CD14-positive monocyte (primary cell): Measurements from ENCODE around the gene VTN. TPM values are rescaled to one million over a fixed set of nuclear protein-coding genes. Genes with fewer than 3 reads are reported as not detected.
"Not testable (repeated sequence)": the region's sequence is repeated elsewhere in the genome, so short reads cannot be mapped to it uniquely, and the experiment has no call there.

Experiments used
- DNase-seq, 3 donors: peaks; one replicate each; pipeline ENCODE4 v3.0.0-alpha.2; 2011 to 2022
- H2AFZ ChIP-seq: 2 replicates; pipeline ENCODE4 v1.6.0; 2012; ENCODE audit warnings: mild to moderate bottlenecking, low read depth, low read length, inconsistent platforms; ENCODE audit not compliant: insufficient read depth, poor library complexity, severe bottlenecking
- H3K27ac ChIP-seq, 2 donors: 1 replicate in 1 of 2; 2 replicates in 1 of 2; pipeline ENCODE4 v1.5.1; 2012 to 2013; ENCODE audit warnings: low read length in 2 of 2, control low read depth in 1 of 2, inconsistent platforms in 1 of 2, low read depth in 1 of 2, mild to moderate bottlenecking in 1 of 2
- H3K27me3 ChIP-seq, 2 donors: one replicate each; pipeline versions ENCODE4 v1.6.0 to v1.6.1; 2011 to 2013; ENCODE audit warnings: low read length in 2 of 2; ENCODE audit not compliant: control insufficient read depth in 2 of 2, insufficient read depth in 2 of 2
- H3K36me3 ChIP-seq, 2 donors: replicated peaks in 1 of 2; 1 replicate in 1 of 2; 2 replicates in 1 of 2; pipeline versions ENCODE4 v1.5.1 to v1.6.1; 2012 to 2013; ENCODE audit warnings: low read length in 2 of 2, control low read depth in 1 of 2, inconsistent platforms in 1 of 2, mild to moderate bottlenecking in 1 of 2; ENCODE audit not compliant: insufficient read depth in 2 of 2, control insufficient read depth in 1 of 2
- H3K4me1 ChIP-seq, 2 donors: 1 replicate in 1 of 2; 2 replicates in 1 of 2; pipeline versions ENCODE4 v1.5.1 to v1.6.1; 2012 to 2013; ENCODE audit warnings: low read length in 2 of 2, control low read depth in 1 of 2, inconsistent platforms in 1 of 2, mild to moderate bottlenecking in 1 of 2, moderate library complexity in 1 of 2; ENCODE audit not compliant: insufficient read depth in 2 of 2, control insufficient read depth in 1 of 2
- H3K4me2 ChIP-seq: replicated peaks from 2 replicates; pipeline ENCODE3; 2012; ENCODE audit warnings: low read length, moderate library complexity, mild to moderate bottlenecking; ENCODE audit not compliant: poor library complexity, severe bottlenecking; ENCODE audit errors: extremely low read depth
- H3K4me3 ChIP-seq, 3 experiments: fragments of 200-600 bp in 1 of 3; sonication (generic) in 1 of 3; replicated peaks in 1 of 3; 1 replicate in 2 of 3; 2 replicates in 1 of 3; pipeline ENCODE4 v1.5.1; 2011 to 2013; ENCODE audit warnings: low read length in 3 of 3, mild to moderate bottlenecking in 3 of 3, control low read depth in 2 of 3, low read depth in 2 of 3, inconsistent platforms in 1 of 3, moderate library complexity in 1 of 3
- H3K79me2 ChIP-seq: 2 replicates; pipeline ENCODE4 v1.6.0; 2012; ENCODE audit warnings: mild to moderate bottlenecking, control low read depth, inconsistent platforms, low read length, moderate library complexity; ENCODE audit not compliant: insufficient read depth
- H3K9ac ChIP-seq: 2 replicates; pipeline ENCODE4 v1.6.0; 2017; ENCODE audit warnings: low read length, mild to moderate bottlenecking; ENCODE audit not compliant: insufficient read depth, poor library complexity, severe bottlenecking
- H3K9me3 ChIP-seq, 2 donors: replicated peaks in 1 of 2; 1 replicate in 1 of 2; 2 replicates in 1 of 2; pipeline versions ENCODE4 v1.5.1 to v1.6.1; 2012 to 2013; ENCODE audit warnings: low read length in 2 of 2, control low read depth in 1 of 2; ENCODE audit not compliant: control insufficient read depth in 1 of 2, insufficient read depth in 1 of 2
- H4K20me1 ChIP-seq: 2 replicates; pipeline ENCODE4 v1.6.0; 2012; ENCODE audit warnings: mild to moderate bottlenecking, low read length, control low read depth, moderate library complexity; ENCODE audit not compliant: insufficient read depth
- H3K27ac Mint-ChIP-seq, 7 donors: one replicate each; pipeline ENCODE4 v1.8.0; 2020; ENCODE audit warnings: mild to moderate bottlenecking in 7 of 7, mixed read lengths in 7 of 7, moderate library complexity in 6 of 7, inconsistent platforms in 2 of 7
- H3K27me3 Mint-ChIP-seq, 3 donors: one replicate each; pipeline ENCODE4 v1.8.0; 2021 to 2022; ENCODE audit warnings: low read depth in 3 of 3, mild to moderate bottlenecking in 3 of 3, mixed read lengths in 3 of 3, moderate library complexity in 3 of 3, inconsistent platforms in 1 of 3
- H3K36me3 Mint-ChIP-seq, 2 donors: one replicate each; pipeline ENCODE4 v1.8.0; 2020; ENCODE audit warnings: mixed read lengths in 2 of 2, inconsistent platforms in 1 of 2, mild to moderate bottlenecking in 1 of 2
- H3K4me1 Mint-ChIP-seq: one replicate; pipeline ENCODE4 v1.8.0; 2020; ENCODE audit warnings: mild to moderate bottlenecking, mixed read lengths
- H3K4me3 Mint-ChIP-seq, 2 donors: one replicate each; pipeline ENCODE4 v1.8.0; 2020; ENCODE audit warnings: mild to moderate bottlenecking in 2 of 2, mixed read lengths in 2 of 2, moderate library complexity in 1 of 2
- H3K9me3 Mint-ChIP-seq, 7 donors: one replicate each; pipeline ENCODE4 v1.8.0; 2020 to 2022; ENCODE audit warnings: mixed read lengths in 7 of 7, mild to moderate bottlenecking in 6 of 7, moderate library complexity in 6 of 7, inconsistent platforms in 2 of 7
- CTCF ChIP-seq: fragments of 200-600 bp; IDR thresholded peaks from one replicate; pipeline ENCODE4 v1.8.0; 2022; ENCODE audit warnings: antibody characterized with exemption, mild to moderate bottlenecking
- WGBS: methylation state at CpG from one replicate; pipeline ENCODE4 v1.1.5; 2013; ENCODE audit warnings: missing lambda C conversion rate; ENCODE audit not compliant: insufficient coverage; 5-methylcytosine and 5-hydroxymethylcytosine counted together
- intact Hi-C, 2 donors: fragments of 100-400 bp; cut with micrococcal nuclease; formaldehyde crosslinking; loops; one replicate each; pipeline versions ENCODE4 v1.15.0 to v1.15.1; 2023
- polyA plus RNA-seq, 3 donors: library from polyadenylated mRNA; depleted of rRNA in 1 of 3; unstranded in 2 of 3; stranded (reverse) in 1 of 3; fragments of 300-500 nt in 2 of 3; fragments of >200 nt in 1 of 3; fragmentation: Illumina TruSeq in 2 of 3; gene quantifications; 1 replicate in 2 of 3; 2 replicates in 1 of 3; pipeline ENCODE4 v1.2.3, GENCODE V29; 2012 to 2021

The VTN gene
- polyA plus RNA-seq, 3 donors, result not detected

- H3K4me1 ChIP-seq, result peaks cover 16 to 21% of the 10 kb centered on the region in 2 donors
- H3K27ac Mint-ChIP-seq, result no peak overlapping the region
Measured at GRCh38 chr17:28339431-28339830, 30.7 kb downstream of the VTN start.

GRCh38 chr17:28338769-28339212 lies 31.3 kb downstream of the VTN start:
- WGBS, result 87% methylated on average over 2 of the region's 8 CpGs
- not testable (repeated sequence) for H3K9me3 Mint-ChIP-seq, H3K27me3 Mint-ChIP-seq, H2AFZ ChIP-seq, DNase-seq, H3K9me3 ChIP-seq, H3K9ac ChIP-seq, H3K4me2 ChIP-seq, H3K27me3 ChIP-seq, H3K4me3 Mint-ChIP-seq, H3K27ac ChIP-seq, H3K4me3 ChIP-seq
- peaks cover 28% of the 10 kb centered on the region for H3K4me1 Mint-ChIP-seq
- H3K4me1 ChIP-seq, result peaks cover 22 to 28% of the 10 kb centered on the region in 2 donors
- intact Hi-C loops, result loop anchor here in 1 of 2 donors (5.0 to 10.0 kb wide), 3 partner anchors 236 to 614 kb away; partner anchors contain the start of genes ALDOC, NLK, PHF12 and PIGS
- peak overlapping the region in 1 of 7 donors; percentile 68 for H3K27ac Mint-ChIP-seq
- peaks cover 36 to 43% of the 10 kb centered on the region in 2 donors for H3K36me3 ChIP-seq
- peaks cover 45 to 47% of the 10 kb centered on the region in 2 donors for H3K36me3 Mint-ChIP-seq
- H4K20me1 ChIP-seq, result peaks cover 13% of the 10 kb centered on the region
- peaks cover 42% of the 10 kb centered on the region for H3K79me2 ChIP-seq

More at GRCh38 chr17:28339431-28339830, 30.7 kb downstream of the VTN start:
- Histone ChIP-seq H3K27me3 (no peaks in the 10 kb centered on the region), H3K36me3 (peaks cover 42 to 50% of the 10 kb centered on the region in 2 donors), H2AFZ (no peak overlapping the region), H3K79me2 (peaks cover 40% of the 10 kb centered on the region), H4K20me1 (peaks cover 13% of the 10 kb centered on the region), H3K4me2 (no peak overlapping the region), H3K9ac (no peak overlapping the region), H3K27ac (no peak overlapping the region), H3K9me3 (no peaks in the 10 kb centered on the region), H3K4me3 (no peak overlapping the region)
- intact Hi-C loops, result loop anchor here in 1 of 2 donors (5.0 to 10.0 kb wide), 3 partner anchors 235 to 613 kb away; partner anchors contain the start of genes ALDOC, NLK, PHF12 and PIGS
- no peak for DNase-seq
- WGBS, result 97% methylated on average over 8 of the region's 15 CpGs
- Mint-ChIP-seq H3K27me3 (peaks cover 0 to 2% (median 0%) of the 10 kb centered on the region in 3 donors), H3K36me3 (peaks cover 51 to 53% of the 10 kb centered on the region in 2 donors), H3K4me1 (peaks cover 22% of the 10 kb centered on the region), H3K9me3 (no peaks in the 10 kb centered on the region), H3K4me3 (no peak overlapping the region)
- TF ChIP-seq CTCF, result no peak
